Measurements from ENCODE around the gene TEKTIP1. TPM values are rescaled to one million over a fixed set of nuclear protein-coding genes. Genes with fewer than 3 reads are reported as not detected.
A peak's percentile ranks its signal among the peaks of the same experiment; 100 is the strongest.

Gene TEKTIP1
- total RNA-seq, 1 donor from 2014 or later: not detected

- H3K27me3 ChIP-seq (ENCODE audit: control insufficient read depth, insufficient read depth, low read length): no peaks in the 10 kb centered on the region
- peak within 1 kb of the TSS; percentile 79 for H3K4me3 ChIP-seq (ENCODE audit: low read depth, low read length)
- FAIRE-seq: peak; percentile 40
- peaks cover 5% of the 10 kb centered on the region for H3K36me3 ChIP-seq (ENCODE audit: control insufficient read depth, insufficient read depth, low read length)
- DNase-seq (ENCODE audit: low read depth): peak; percentile 94
- TF ChIP-seq CTCF (IDR thresholded peaks at IDR 0.05; ENCODE audit: insufficient read depth, low read length, severe bottlenecking): no peak
Observed at GRCh38 chr19:3500429-3501101, 38.4 kb upstream of the TEKTIP1 start, which contains the start of gene DOHH. TSS of gene DOHH (minus strand) at chr19:3500674. CDS start at chr19:3496814, 3,860 bp downstream.

- H3K27me3 ChIP-seq (ENCODE audit: control insufficient read depth, insufficient read depth, low read length): no peaks in the 10 kb centered on the region
Observed at GRCh38 chr19:3501780-3502179, 37.2 kb upstream of the TEKTIP1 start.

GRCh38 chr19:3503036-3503572 is 35.9 kb upstream of the TEKTIP1 start:
- DNase-seq (ENCODE audit: low read depth) (no peak), FAIRE-seq (no peak)
- no peak overlapping the region for H3K4me3 ChIP-seq (ENCODE audit: low read depth, low read length)
- H3K27me3 ChIP-seq (ENCODE audit: control insufficient read depth, insufficient read depth, low read length): no peaks in the 10 kb centered on the region
- TF ChIP-seq CTCF (IDR thresholded peaks at IDR 0.05; ENCODE audit: insufficient read depth, low read length, severe bottlenecking): no peak
- H3K36me3 ChIP-seq (ENCODE audit: control insufficient read depth, insufficient read depth, low read length): no peaks in the 10 kb centered on the region

More at GRCh38 chr19:3501780-3502179, 37.2 kb upstream of the TEKTIP1 start:
- Histone ChIP-seq H3K36me3 (ENCODE audit: control insufficient read depth, insufficient read depth, low read length) (no peaks in the 10 kb centered on the region), H3K4me3 (ENCODE audit: low read depth, low read length) (no peak overlapping the region)
- FAIRE-seq (no peak), DNase-seq (ENCODE audit: low read depth) (no peak)
- no peak for TF ChIP-seq CTCF (IDR thresholded peaks at IDR 0.05; ENCODE audit: insufficient read depth, low read length, severe bottlenecking)

GRCh38 chr19:3504735-3505134 is 34.2 kb upstream of the TEKTIP1 start:
- DNase-seq (ENCODE audit: low read depth): no peak
- no peak for FAIRE-seq
- no peaks in the 10 kb centered on the region for H3K36me3 ChIP-seq (ENCODE audit: control insufficient read depth, insufficient read depth, low read length)
- no peak for TF ChIP-seq CTCF (IDR thresholded peaks at IDR 0.05; ENCODE audit: insufficient read depth, low read length, severe bottlenecking)
- H3K4me3 ChIP-seq (ENCODE audit: low read depth, low read length): no peak overlapping the region
- no peaks in the 10 kb centered on the region for H3K27me3 ChIP-seq (ENCODE audit: control insufficient read depth, insufficient read depth, low read length)

- no peak for TF ChIP-seq CTCF (IDR thresholded peaks at IDR 0.05; ENCODE audit: insufficient read depth, low read length, severe bottlenecking)
- H3K36me3 ChIP-seq (ENCODE audit: control insufficient read depth, insufficient read depth, low read length): peaks cover 4% of the 10 kb centered on the region
- peak within 1 kb of the TSS; percentile 85 for H3K4me3 ChIP-seq (ENCODE audit: low read depth, low read length)
- peak; percentile 92 for DNase-seq (ENCODE audit: low read depth)
- no peak for FAIRE-seq
- H3K27me3 ChIP-seq (ENCODE audit: control insufficient read depth, insufficient read depth, low read length): no peaks in the 10 kb centered on the region
Observed at GRCh38 chr19:3505598-3506383, 33.2 kb upstream of the TEKTIP1 start, which contains the start of gene FZR1. TSS of gene FZR1 (plus strand) at chr19:3506311. CDS start at chr19:3522990, 16,679 bp downstream.

All from bronchial epithelial cell (primary cell).